T47D (cell line): ENCODE results near the gene TSSC4.

ENCODE experiments used
- DNase-seq, 2 experiments: peaks; one replicate each; pipeline versions ENCODE4 v3.0.0 to v3.0.0-alpha.2; 2011 to 2012; ENCODE audit warnings: low read depth in 1 of 2, low spot score in 1 of 2
- JUND ChIP-seq: IDR thresholded peaks from 2 replicates; pipeline ENCODE4 v1.6.1; 2012; ENCODE audit warnings: low read depth
- in situ Hi-C: cut with HindIII; loops from 2 replicates; pipeline ENCODE4 v1.10.0; 2016; ENCODE audit warnings: low sequenced_read_pairs, low pct_unique_long_range_greater_than_20kb

The TSSC4 gene

DNA sequence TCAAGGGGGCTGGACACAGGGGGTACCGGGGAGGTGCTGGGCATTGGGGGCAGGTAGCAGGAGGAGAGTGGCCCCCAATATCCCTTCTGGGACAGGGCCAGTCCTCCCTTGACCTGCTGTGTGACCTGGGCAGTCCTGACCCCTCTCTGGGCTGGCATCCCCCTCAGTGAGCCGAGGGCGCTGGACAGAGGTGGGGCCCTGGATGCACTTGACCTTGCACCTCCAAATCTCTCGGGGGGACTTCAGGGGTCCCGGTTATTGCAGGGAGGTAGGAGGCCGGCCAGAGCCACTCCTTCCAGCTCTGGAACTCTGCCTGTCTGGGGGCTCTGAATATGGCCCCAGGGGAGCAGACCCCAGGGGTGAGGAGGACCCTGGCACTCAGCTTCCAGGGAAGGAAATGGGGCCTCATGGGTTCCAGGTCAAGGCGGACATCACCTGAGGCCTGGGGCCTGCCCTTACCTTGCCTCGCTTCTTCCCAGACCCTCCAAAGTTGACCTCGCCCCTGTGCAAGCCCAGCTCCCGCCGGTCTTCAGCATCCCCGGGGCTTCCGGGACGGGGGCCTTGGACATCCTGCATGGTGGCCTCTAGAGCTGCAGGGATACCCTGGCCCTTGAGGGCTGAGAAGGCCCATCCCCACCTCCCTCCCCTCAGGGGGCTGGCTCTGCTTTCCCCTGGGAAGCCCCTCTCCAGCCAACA, 22.1 kb downstream of the TSSC4 start:
- in situ Hi-C loops = no loop called here

DNA sequence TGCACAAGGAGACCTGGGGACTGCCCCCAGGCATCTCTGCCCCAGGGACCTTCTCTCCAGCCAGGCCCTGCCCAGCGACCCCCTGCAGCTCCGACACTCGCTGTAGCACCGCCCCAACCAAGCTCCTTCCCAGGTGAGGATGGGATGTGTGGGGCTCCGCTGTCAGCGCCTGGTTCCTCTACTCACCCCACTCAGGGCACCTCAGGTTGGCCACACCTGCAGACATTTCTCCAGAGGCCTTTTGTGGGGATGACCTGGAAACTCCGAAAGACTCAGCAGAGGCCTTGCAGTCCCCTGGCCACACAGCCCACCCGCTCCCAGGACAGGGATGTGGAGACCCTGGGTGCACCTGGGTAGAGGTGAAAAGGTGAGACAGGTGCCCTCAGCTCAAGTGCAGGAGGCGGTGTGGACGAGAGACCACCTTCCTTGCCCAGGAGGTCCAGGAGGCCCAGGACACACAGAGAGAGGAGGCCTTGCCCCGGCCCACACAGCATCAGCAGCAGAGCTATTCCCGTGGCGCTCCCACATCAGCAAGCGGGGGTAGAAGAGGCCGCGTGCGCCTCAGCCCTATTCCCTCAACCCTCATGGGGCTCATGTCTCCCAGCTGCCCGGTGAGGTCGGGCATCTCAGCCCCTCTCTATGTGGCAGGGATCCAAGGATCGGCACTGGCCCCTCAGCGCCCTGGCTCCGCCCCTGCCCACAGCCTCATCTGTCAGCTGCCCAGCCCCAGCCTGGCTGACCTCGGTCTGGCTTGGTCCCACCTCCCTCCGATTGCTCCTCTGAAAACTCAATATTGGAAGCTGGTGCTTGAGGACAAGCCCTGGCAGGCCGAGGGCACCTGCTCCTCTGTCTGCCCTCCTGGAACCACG, 22.8 kb downstream of the TSSC4 start:
- no peak for TF ChIP-seq JUND
- DNase-seq = no peak
- in situ Hi-C loops = no loop called here

More for the DNA sequence above, 22.1 kb downstream of the TSSC4 start:
- DNase-seq = no peak
- no peak for TF ChIP-seq JUND

DNA sequence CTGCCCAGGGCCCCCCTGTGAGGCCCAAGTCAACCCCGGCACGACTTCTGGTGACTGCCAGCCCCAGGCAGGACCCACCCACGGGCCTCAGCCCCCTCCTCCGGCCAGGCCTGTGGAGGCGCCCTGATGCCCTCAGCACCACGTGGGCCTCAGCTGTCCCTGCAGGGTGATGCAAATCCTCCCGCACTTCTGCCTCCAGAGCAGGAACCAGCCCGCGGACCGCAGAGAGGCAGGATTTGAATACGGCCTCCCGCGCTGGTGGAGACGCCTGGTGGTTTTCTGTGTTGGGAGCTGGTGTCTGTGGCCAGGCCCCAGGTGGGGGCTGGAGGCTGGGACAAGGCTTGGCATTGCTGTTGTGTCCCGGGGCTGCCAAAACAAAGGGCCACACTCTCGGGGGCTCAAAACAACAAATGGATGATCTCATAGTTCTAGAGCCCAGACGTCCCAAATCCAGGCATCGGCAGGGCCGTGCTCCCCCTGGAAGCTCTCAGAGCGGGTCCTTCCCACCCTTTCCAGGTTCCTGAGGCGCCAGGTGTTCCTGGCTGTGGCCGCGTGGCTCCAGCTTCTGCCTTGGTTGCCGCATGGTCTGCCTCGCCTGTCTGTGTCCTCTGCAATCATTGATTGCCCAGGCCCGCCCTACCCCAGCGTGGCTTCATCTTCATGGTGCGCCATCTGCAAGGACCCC, 24.4 kb downstream of the TSSC4 start:
- TF ChIP-seq JUND = no peak
- in situ Hi-C loops = no loop called here
- DNase-seq = no peak

DNA sequence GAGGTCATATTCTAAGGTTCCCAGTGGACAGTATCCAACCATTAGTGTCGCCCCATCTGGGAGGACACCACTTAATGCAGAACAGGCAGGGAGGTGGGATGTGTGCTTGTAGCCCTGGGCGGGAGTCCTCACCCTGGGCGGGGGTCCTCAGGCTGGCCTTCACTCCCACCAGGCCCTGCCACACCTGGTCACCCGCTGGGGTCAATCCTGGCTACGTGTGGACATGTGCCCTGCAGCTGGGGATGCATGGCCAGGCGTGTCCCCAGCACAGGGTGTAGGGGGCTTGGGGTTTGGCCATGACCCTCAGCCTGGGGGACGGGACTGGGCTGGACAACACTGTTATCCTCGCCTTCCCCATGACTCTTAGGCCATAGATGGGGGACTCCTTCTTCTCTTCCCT, 25.0 kb downstream of the TSSC4 start:
- no peak for TF ChIP-seq JUND
- in situ Hi-C loops = no loop called here
- no peak for DNase-seq

DNA sequence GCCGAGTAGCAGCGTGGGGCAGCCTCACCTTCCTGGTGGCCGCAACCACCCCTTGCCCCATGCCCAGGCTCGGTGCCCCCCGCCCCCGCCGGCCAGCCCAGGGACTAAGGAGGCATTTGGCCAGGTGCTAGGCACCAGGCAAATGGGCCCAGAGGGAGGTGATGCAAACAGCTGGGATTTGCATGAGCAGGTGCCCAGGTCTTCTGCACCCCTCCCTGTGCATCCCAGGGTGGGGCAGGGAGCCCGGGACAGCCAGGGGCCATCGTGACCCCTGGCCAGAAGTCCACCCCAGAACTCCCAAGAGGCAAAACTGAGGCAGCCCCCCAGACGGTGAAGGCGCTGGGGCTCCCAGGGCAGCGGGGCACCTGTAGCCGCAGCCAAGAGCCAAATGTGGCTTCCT, 25.7 kb downstream of the TSSC4 start:
- no peak for DNase-seq
- TF ChIP-seq JUND = no peak
- in situ Hi-C loops = no loop called here

DNA sequence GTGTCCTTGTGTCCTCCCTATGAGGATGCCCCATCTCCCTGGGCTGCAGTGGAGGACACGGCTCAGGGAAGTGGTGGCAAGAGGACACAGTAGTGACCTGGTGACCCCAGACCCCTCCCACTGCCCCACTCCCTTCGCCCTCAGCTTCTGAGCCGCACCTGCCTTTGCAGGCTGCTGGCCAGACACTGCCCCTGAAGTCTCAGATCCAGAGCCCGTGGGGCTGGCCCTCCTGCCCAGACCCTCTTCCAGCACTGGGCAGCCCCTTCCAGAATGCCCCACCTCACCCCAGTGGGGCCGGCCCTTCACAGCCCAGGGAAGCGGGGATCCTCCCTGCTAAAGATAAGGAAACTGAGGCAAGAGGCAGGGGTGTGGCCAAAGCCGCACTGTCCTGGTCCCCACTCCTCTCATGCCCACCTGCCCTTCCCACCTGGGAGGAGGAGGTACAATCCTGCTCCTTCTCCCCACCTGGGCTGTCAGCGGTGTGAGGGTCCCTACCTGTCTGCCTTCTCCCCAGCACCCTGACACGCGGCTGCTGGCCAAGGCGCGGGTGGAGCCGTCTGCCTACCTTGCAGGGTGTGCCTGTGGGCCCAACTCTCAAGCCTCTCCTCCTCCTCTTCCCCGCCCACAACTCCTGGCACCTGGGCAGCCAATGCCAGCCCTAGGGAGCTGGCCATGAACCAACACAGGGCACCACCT, 26.4 kb downstream of the TSSC4 start:
- no peak for TF ChIP-seq JUND
- DNase-seq = peak in 1 of 2 experiments; percentile 29
- in situ Hi-C loops = no loop called here

DNA sequence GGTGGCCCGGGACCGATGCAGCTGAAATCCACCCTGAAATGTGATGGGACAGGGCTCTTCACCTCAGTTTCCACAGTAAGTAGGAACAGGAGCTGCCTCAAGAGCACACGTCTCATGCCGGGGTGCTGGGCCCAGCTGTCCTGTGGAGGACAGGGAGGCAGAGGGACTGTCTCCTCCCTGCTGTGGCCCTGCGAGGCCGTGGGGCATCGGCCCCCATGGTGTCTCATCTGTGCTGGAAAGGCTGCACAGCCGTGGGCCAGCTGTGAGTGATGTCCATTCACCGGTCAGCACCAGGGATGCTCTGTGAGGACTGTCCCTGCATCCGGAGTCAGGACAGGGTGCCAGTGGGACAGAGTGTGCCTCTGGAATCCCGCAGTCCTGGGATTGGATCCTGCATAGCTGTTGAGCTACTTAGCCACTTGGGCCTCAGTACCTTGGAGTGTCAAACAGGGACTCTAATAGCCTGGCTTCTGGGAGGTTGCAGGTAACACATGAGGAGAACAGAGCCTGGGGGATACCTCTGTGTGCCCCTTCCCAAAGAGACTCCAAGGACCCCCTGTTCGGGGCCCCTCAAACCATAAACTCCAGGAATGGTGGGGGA, 27.3 kb downstream of the TSSC4 start:
- TF ChIP-seq JUND = no peak
- DNase-seq = no peak
- in situ Hi-C loops = no loop called here

DNA sequence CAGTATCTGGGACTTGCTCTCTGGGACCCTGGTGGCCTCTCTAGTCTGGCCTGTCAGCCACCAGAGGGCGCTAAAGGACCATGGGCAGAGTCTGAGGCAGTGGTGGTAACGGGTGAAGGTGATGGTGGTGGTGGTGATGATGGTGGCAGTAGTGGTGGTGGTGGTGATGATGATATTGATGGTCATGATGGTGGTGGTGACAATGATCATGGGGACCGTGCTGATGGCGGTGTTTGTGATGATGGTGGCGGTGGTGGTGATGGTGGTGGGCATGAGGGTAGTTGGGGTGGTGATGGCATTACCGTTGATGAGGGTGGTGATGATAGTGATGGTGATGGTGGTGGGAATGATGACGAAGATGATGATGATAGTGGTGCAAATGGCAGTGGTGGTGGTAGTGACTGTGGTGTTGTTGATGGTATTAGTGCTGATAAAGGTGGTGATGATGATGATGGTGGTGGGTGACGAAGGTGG, 27.8 kb downstream of the TSSC4 start:
- no peak for TF ChIP-seq JUND
- in situ Hi-C loops = no loop called here
- peak; percentile 67 to 70 for DNase-seq

DNA sequence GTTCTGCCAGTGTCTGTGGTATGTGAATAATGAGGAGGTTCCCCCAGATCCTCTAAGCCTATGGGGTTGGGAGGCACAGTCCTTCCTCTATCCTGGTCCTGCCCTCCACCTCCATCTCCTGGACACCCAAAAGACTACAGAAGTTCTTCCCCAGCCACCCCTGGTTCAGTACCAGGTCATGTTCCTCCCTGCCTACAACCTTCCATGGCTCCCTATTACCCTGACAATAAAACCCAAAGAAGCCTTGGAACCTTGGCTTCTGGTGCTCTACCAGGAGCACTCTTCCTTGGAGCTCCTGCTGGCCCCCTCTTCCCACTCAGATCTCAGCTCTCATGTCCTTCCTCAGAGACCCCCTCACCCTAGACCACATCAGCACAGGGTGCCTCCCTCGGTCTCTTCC, 30.8 kb downstream of the TSSC4 start:
- in situ Hi-C loops = no loop called here
- no peak for TF ChIP-seq JUND
- no peak for DNase-seq

DNA sequence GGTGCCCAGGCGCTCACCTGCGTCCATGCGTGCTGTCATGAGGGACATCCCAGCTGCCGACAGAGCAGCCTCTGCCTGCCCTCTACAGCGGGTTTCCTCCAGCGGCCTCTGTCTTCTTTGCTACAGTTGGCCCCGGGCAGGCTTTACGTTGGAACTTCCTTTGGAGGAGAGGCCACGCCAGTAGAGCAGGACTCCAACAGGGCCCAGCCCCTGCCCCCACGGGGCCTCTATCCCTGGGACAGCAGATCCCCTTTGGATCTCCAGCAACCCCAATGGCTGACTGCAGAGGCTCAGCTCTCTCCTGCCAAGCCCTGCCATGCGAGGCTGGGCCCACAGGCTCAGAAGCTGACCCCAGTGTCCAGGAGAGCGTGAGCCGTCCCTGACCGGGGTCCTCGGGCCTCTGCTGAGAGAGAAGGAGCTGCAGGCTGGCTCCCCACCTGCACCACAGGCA, 31.6 kb downstream of the TSSC4 start:
- no peak for DNase-seq
- no peak for TF ChIP-seq JUND
- in situ Hi-C loops = no loop called here

DNA sequence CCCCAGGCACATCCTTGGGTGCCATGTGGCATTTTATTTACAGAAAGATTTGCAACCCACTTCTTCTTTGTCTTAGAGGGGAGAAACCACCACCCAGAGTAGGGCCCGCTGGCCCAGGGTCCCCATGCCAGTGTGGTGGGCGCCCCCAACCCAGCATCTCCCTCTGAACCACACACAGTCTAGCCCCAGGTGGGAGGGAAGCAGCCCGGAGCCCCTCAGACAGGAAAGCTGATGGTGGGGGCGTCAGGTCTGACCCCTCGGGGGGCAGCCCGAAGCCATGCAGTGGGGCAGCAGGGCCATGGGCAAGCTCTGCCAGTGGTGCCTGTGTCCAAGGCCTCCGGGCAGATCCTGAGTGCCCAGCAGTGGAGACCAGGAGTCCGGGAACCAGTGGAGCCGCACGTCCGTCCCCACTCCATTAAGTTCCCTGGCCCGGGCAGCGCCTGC, 32.1 kb downstream of the TSSC4 start:
- TF ChIP-seq JUND = no peak
- no peak for DNase-seq
- in situ Hi-C loops = no loop called here

DNA sequence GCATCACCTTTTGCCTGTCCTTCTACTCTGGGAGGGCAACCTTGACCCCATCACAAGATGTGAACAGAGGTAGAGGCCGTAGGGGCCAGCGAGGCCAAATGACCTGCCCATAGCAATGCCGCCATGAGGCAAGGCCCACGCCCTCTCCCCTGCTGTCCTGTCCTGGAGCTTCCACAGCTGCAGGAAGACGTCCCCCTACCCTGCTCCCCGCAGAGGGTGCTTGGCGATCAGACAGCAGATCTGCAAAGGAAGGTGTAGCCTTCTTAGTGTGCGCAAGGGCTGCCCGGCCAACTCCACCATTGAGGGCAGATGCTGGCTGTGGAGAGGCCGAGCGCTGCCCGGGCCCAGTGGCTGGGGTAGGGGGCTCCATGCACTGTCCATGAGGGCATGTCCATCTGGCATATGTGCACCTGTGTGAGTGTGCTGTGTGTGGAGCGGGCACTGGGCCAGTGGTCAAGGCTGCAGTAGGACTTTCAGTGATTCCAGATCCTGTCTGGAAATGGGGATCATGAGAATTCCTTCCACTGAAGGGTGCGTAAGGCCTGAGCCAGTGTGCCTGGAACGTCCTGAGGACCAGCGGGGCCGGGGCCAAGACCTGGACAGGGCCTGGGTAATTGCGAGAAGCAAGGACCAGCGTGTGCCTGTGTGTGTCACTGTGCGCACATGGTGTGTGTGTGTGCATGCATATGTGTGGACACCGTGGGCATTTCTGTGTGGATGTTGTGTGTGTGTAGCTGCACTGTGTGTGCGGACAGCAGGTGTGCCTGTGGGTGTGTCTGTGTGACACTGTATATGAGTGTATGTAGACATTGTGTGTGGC, 32.8 kb downstream of the TSSC4 start:
- no peak for TF ChIP-seq JUND
- in situ Hi-C loops = no loop called here
- no peak for DNase-seq
